ENCODE results near the gene RAD9A. TPM values are rescaled to one million over a fixed set of nuclear protein-coding genes. Genes with fewer than 3 reads are reported as not detected.

The RAD9A gene
- total and polyA plus RNA-seq, 7 experiments from 2014 or later: 6.3 to 48.0 (median 31.0) TPM

GRCh38 chr11:67355794-67356386 is 35.9 kb upstream of the RAD9A start:
- Histone ChIP-seq H3K4me1 (ENCODE audit: control insufficient read depth in 2 of 2, insufficient read depth in 2 of 2, low read length in 2 of 2) (peaks cover 27 to 43% of the 10 kb centered on the region in 2 donors), H3K4me3 (ENCODE audit: low read length) (no peak overlapping the region), H3K36me3 (ENCODE audit: control insufficient read depth in 2 of 3, insufficient read depth in 3 of 3, low read length in 3 of 3) (peaks cover 0 to 3% (median 0%) of the 10 kb centered on the region in 3 experiments), H3K27me3 (ENCODE audit: control insufficient read depth in 2 of 2, insufficient read depth in 2 of 2, low read length in 2 of 2) (no peaks in the 10 kb centered on the region), H3K27ac (ENCODE audit: low read depth, low read length) (no peak overlapping the region), H3K9me3 (ENCODE audit: control insufficient read depth in 2 of 3, low read length in 3 of 3) (no peaks in the 10 kb centered on the region)
- H3K27ac Mint-ChIP-seq: peak overlapping the region in 3 of 9 donors; percentile 48 to 75 (median 63)
- peaks cover 0 to 15% (median 0%) of the 10 kb centered on the region in 5 donors for H3K27me3 Mint-ChIP-seq
- DNase-seq (no peak), ATAC-seq (no peak)
- H3K4me3 Mint-ChIP-seq: peak overlapping the region in 1 of 10 donors; percentile 36
- no peaks in the 10 kb centered on the region for H3K36me3 Mint-ChIP-seq
- peaks cover 0 to 2% (median 0%) of the 10 kb centered on the region in 11 donors for H3K9me3 Mint-ChIP-seq
- ChIA-PET CTCF (interaction anchor here (0.7 to 16.9 kb wide), 5 partner anchors 11 to 258 kb away, joined by 3 to 495 read pairs (median 3); partner anchors contain the start of gene CLCF1), POLR2A (interaction anchor here (0.8 to 17.2 kb wide), 7 partner anchors 12 to 149 kb away, joined by 3 to 272 read pairs (median 3); partner anchors contain the start of genes CLCF1, PITPNM1 and RAD9A)
- H3K4me1 Mint-ChIP-seq: peaks cover 15 to 46% (median 35%) of the 10 kb centered on the region in 7 donors
- intact Hi-C loops (cut with micrococcal nuclease): loop anchor here in 1 of 2 donors (10.0 kb wide), 1 partner anchor 449 kb away; no protein-coding TSS in a partner anchor

- Histone ChIP-seq H3K9me3 (ENCODE audit: control insufficient read depth in 2 of 3, low read length in 3 of 3) (no peaks in the 10 kb centered on the region), H3K27me3 (ENCODE audit: control insufficient read depth in 2 of 2, insufficient read depth in 2 of 2, low read length in 2 of 2) (no peaks in the 10 kb centered on the region), H3K27ac (ENCODE audit: low read depth, low read length) (no peak overlapping the region), H3K4me3 (ENCODE audit: low read length) (no peak overlapping the region), H3K4me1 (ENCODE audit: control insufficient read depth in 2 of 2, insufficient read depth in 2 of 2, low read length in 2 of 2) (peaks cover 21 to 37% of the 10 kb centered on the region in 2 donors), H3K36me3 (ENCODE audit: control insufficient read depth in 2 of 3, insufficient read depth in 3 of 3, low read length in 3 of 3) (peaks cover 0 to 3% (median 0%) of the 10 kb centered on the region in 3 experiments)
- ChIA-PET POLR2A (interaction anchor here (0.5 to 17.2 kb wide), 6 partner anchors 13 to 149 kb away, joined by 3 to 272 read pairs (median 4); partner anchors contain the start of genes CLCF1 and PITPNM1), CTCF (interaction anchor here (0.9 to 16.9 kb wide), 5 partner anchors 11 to 258 kb away, joined by 3 to 495 read pairs (median 3); partner anchors contain the start of genes CLCF1 and PITPNM1)
- Mint-ChIP-seq H3K27me3 (peaks cover 0 to 17% (median 0%) of the 10 kb centered on the region in 5 donors), H3K4me3 (peak overlapping the region in 4 of 10 donors; percentile 7 to 72 (median 33)), H3K9me3 (peaks cover 0 to 2% (median 0%) of the 10 kb centered on the region in 11 donors), H3K27ac (peak overlapping the region in 8 of 9 donors; percentile 19 to 86 (median 73)), H3K4me1 (peaks cover 10 to 41% (median 29%) of the 10 kb centered on the region in 7 donors), H3K36me3 (peaks cover 0 to 3% (median 0%) of the 10 kb centered on the region in 5 donors)
- ATAC-seq (no peak), DNase-seq (peak in 1 of 9 donors; percentile 17)
- intact Hi-C loops (cut with micrococcal nuclease): loop anchor here in 1 of 2 donors (10.0 kb wide), 1 partner anchor 448 kb away; no protein-coding TSS in a partner anchor
Observed at GRCh38 chr11:67356387-67356863, 35.4 kb upstream of the RAD9A start.

DNA sequence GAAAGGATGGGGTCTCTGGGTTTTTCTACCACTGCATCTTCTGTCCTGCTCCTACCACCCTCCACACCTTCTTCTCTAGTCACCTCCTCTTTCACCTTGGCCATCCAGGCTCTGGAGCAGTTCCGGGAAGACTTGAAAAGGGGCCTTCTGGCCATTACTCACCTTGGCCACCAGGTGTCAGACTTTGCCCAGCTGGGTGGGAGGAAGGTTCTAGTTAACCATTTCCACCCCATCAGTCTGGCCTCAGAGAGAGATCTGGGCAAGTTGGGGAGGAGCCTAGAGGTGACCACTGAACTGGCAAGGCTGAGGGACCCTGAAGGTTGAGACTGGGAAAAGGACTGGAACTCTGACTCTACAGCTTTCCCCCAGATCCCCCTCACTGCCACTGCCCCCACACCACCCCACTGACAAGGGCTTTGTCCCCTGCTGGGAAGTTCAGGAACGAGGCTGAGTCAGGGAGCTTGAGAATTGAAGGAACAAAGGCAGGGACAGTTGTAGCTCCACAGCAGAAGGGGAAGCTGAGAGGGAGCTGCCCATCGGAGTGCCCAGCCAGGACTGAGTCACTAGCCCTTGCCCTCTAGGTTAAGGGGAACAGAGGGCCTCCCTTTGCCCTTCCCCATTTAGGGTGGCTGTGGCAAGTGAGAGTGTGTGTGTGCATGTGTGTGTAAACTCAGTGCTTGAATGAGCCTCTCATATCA is 34.8 kb upstream of the RAD9A start:
- peak overlapping the region in 3 of 10 donors; percentile 30 to 72 (median 36) for H3K4me3 Mint-ChIP-seq
- Histone ChIP-seq H3K27me3 (ENCODE audit: control insufficient read depth in 2 of 2, insufficient read depth in 2 of 2, low read length in 2 of 2) (no peaks in the 10 kb centered on the region), H3K27ac (ENCODE audit: low read depth, low read length) (no peak overlapping the region), H3K4me3 (ENCODE audit: low read length) (no peak overlapping the region), H3K4me1 (ENCODE audit: control insufficient read depth in 2 of 2, insufficient read depth in 2 of 2, low read length in 2 of 2) (peaks cover 16 to 31% of the 10 kb centered on the region in 2 donors), H3K36me3 (ENCODE audit: control insufficient read depth in 2 of 3, insufficient read depth in 3 of 3, low read length in 3 of 3) (peaks cover 0 to 3% (median 0%) of the 10 kb centered on the region in 3 experiments), H3K9me3 (ENCODE audit: control insufficient read depth in 2 of 3, low read length in 3 of 3) (no peaks in the 10 kb centered on the region)
- peaks cover 7 to 37% (median 24%) of the 10 kb centered on the region in 7 donors for H3K4me1 Mint-ChIP-seq
- CTCF ChIA-PET: interaction anchor here (0.7 to 16.9 kb wide), 8 partner anchors 12 to 271 kb away, joined by 3 to 495 read pairs (median 3); partner anchors contain the start of genes CLCF1 and PITPNM1
- peaks cover 0 to 7% (median 0%) of the 10 kb centered on the region in 5 donors for H3K36me3 Mint-ChIP-seq
- H3K27me3 Mint-ChIP-seq: peaks cover 0 to 18% (median 0%) of the 10 kb centered on the region in 5 donors
- intact Hi-C loops (cut with micrococcal nuclease): loop anchor here (1.0 to 10.0 kb wide), 5 partner anchors 17 to 448 kb away; no protein-coding TSS in a partner anchor
- peak overlapping the region in 8 of 9 donors; percentile 19 to 86 (median 73) for H3K27ac Mint-ChIP-seq
- ATAC-seq (peak; percentile 28), DNase-seq (peak; percentile 42 to 74 (median 67))
- POLR2A ChIA-PET: interaction anchor here (0.5 to 17.2 kb wide), 5 partner anchors 13 to 93 kb away, joined by 3 to 272 read pairs (median 4); partner anchors contain the start of gene CLCF1
- peaks cover 0 to 2% (median 0%) of the 10 kb centered on the region in 11 donors for H3K9me3 Mint-ChIP-seq

DNA sequence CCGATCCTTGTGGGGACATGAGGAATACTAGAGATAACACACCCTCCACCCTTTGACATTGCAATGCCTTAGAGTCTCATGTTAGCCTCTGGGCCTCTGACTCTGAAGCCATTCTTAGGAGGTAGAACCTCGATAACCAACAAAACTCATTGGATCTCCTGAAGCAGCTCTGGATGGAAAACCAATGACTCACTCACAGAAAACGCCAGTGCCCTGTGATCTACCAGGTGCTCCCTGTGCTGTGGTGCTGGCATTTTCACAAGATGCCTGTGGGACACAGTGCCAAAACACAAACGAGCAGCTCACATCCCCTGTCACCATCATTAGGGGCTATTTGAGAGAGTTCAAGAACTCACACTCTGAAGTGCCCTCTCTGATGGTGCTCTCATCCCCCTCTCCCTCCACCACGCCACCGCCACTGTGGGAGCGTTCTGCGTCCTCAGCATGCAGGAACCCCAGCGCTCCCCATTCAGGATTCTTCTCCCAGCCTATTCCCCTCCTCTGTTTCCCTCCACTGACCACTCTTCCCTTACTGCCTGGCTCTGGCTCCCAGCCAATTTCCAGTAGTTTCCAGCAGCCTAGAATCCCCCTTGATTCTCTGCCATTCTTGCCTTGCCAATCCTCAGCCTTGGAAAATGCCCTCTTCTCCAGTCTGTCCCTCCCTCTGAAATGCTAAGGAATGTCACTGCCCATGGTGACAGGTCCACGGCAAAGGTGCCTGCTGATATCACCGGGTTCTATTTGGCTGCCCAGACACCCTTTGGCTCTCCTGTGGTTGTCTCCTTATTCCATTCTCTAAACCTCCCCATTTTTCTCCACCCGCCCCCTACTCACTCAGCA is 33.7 kb upstream of the RAD9A start:
- peaks cover 0 to 7% (median 0%) of the 10 kb centered on the region in 5 donors for H3K36me3 Mint-ChIP-seq
- H3K9me3 ChIP-seq (ENCODE audit: control insufficient read depth in 2 of 3, low read length in 3 of 3): no peaks in the 10 kb centered on the region
- no peak overlapping the region for H3K4me3 ChIP-seq (ENCODE audit: low read length)
- CTCF ChIA-PET: interaction anchor here (1.1 to 16.9 kb wide), 3 partner anchors 13 to 107 kb away, joined by 3 to 495 read pairs (median 45); partner anchors contain the start of gene CLCF1
- H3K27ac ChIP-seq (ENCODE audit: low read depth, low read length): no peak overlapping the region
- H3K27me3 ChIP-seq (ENCODE audit: control insufficient read depth in 2 of 2, insufficient read depth in 2 of 2, low read length in 2 of 2): no peaks in the 10 kb centered on the region
- peaks cover 0 to 28% (median 0%) of the 10 kb centered on the region in 5 donors for H3K27me3 Mint-ChIP-seq
- peaks cover 0 to 2% (median 0%) of the 10 kb centered on the region in 11 donors for H3K9me3 Mint-ChIP-seq
- peak overlapping the region in 3 of 9 donors; percentile 6 to 43 (median 21) for H3K27ac Mint-ChIP-seq
- intact Hi-C loops (cut with micrococcal nuclease): loop anchor here (1.0 to 10.0 kb wide), 5 partner anchors 16 to 447 kb away; no protein-coding TSS in a partner anchor
- peaks cover 0 to 3% (median 0%) of the 10 kb centered on the region in 3 experiments for H3K36me3 ChIP-seq (ENCODE audit: control insufficient read depth in 2 of 3, insufficient read depth in 3 of 3, low read length in 3 of 3)
- no peak overlapping the region for H3K4me3 Mint-ChIP-seq
- DNase-seq: no peak
- no peak for ATAC-seq
- POLR2A ChIA-PET: interaction anchor here (1.8 to 17.2 kb wide), 2 partner anchors 12 to 17 kb away, joined by 4 to 272 read pairs; partner anchors contain the start of gene CLCF1
- H3K4me1 ChIP-seq (ENCODE audit: control insufficient read depth in 2 of 2, insufficient read depth in 2 of 2, low read length in 2 of 2): peaks cover 9 to 25% of the 10 kb centered on the region in 2 donors
- H3K4me1 Mint-ChIP-seq: peaks cover 7 to 34% (median 24%) of the 10 kb centered on the region in 7 donors

DNA sequence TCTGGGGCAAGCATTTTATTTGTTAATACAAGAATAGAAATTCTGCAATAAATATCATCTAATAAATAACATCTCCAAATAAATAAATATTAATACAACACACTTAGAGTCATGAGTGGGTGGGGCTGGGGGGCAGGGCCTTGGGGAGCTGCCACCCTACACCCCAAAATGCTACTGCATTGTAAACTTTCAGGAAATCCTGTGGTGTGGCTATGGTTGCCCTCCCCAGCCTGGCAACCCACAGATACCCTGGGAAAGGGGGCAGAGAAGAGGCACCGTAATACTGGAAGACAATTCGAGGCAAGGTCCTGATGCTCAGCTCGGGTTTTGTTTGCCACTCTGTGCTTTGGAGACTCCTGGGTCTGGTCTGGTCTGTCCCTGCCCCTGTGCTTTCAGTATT is 27.6 kb upstream of the RAD9A start:
- no peaks in the 10 kb centered on the region for H3K27me3 ChIP-seq (ENCODE audit: control insufficient read depth in 2 of 2, insufficient read depth in 2 of 2, low read length in 2 of 2)
- peaks cover 15 to 45% (median 29%) of the 10 kb centered on the region in 7 donors for H3K4me1 Mint-ChIP-seq
- ATAC-seq: no peak
- H3K9me3 Mint-ChIP-seq: no peaks in the 10 kb centered on the region
- H3K4me1 ChIP-seq (ENCODE audit: control insufficient read depth in 2 of 2, insufficient read depth in 2 of 2, low read length in 2 of 2): peaks cover 11 to 33% of the 10 kb centered on the region in 2 donors
- peak overlapping the region in 3 of 10 donors; percentile 1 to 65 (median 40) for H3K4me3 Mint-ChIP-seq
- intact Hi-C loops (cut with micrococcal nuclease): no loop called here
- H3K27me3 Mint-ChIP-seq: peaks cover 0 to 52% (median 3%) of the 10 kb centered on the region in 5 donors
- H3K27ac Mint-ChIP-seq: no peak overlapping the region
- no peak overlapping the region for H3K4me3 ChIP-seq (ENCODE audit: low read length)
- DNase-seq: no peak
- H3K36me3 Mint-ChIP-seq: peaks cover 0 to 7% (median 0%) of the 10 kb centered on the region in 5 donors
- H3K9me3 ChIP-seq (ENCODE audit: control insufficient read depth in 2 of 3, low read length in 3 of 3): no peaks in the 10 kb centered on the region
- CTCF ChIA-PET: interaction anchor here (1.0 to 16.9 kb wide), 2 partner anchors 10 to 15 kb away, joined by 3 to 495 read pairs; partner anchors contain the start of gene CLCF1
- H3K27ac ChIP-seq (ENCODE audit: low read depth, low read length): no peak overlapping the region
- POLR2A ChIA-PET: interaction anchor here (3.8 to 17.2 kb wide), 2 partner anchors 11 to 12 kb away, joined by 33 to 272 read pairs; partner anchors contain the start of genes CLCF1 and POLD4
- H3K36me3 ChIP-seq (ENCODE audit: control insufficient read depth in 2 of 3, insufficient read depth in 3 of 3, low read length in 3 of 3): no peaks in the 10 kb centered on the region
